GM19397 (cell line): ENCODE results near the gene KCNT1.

Experiments
- ATAC-seq: cut with Tn5 transposase; IDR thresholded peaks from one replicate; pipeline ENCODE4 v1.9.1; 2021; ENCODE audit warnings: mild to moderate bottlenecking, moderate library complexity; ENCODE audit not compliant: unreplicated experiment

Gene KCNT1

GRCh38 chr9:135744333-135745070 is 42.5 kb downstream of the KCNT1 start:
- no peak for ATAC-seq

- no peak for ATAC-seq
Observed at GRCh38 chr9:135745189-135745588, 43.2 kb downstream of the KCNT1 start.

- no peak for ATAC-seq
Observed at GRCh38 chr9:135745686-135746324, 43.8 kb downstream of the KCNT1 start.

GRCh38 chr9:135746565-135746964 is 44.6 kb downstream of the KCNT1 start:
- ATAC-seq: no peak

- ATAC-seq: no peak
Observed at GRCh38 chr9:135747311-135747710, 45.3 kb downstream of the KCNT1 start.

- no peak for ATAC-seq
Observed at GRCh38 chr9:135748676-135749075, 46.7 kb downstream of the KCNT1 start.

- no peak for ATAC-seq
Observed at GRCh38 chr9:135749171-135750045, 47.4 kb downstream of the KCNT1 start.

- no peak for ATAC-seq
Observed at GRCh38 chr9:135750786-135751185, 48.8 kb downstream of the KCNT1 start.

GRCh38 chr9:135751501-135751900 is 49.5 kb downstream of the KCNT1 start:
- no peak for ATAC-seq

GRCh38 chr9:135752281-135753204 is 50.6 kb downstream of the KCNT1 start:
- no peak for ATAC-seq

GRCh38 chr9:135753391-135754105 is 51.6 kb downstream of the KCNT1 start:
- ATAC-seq: no peak

GRCh38 chr9:135756576-135756975 is 54.6 kb downstream of the KCNT1 start:
- no peak for ATAC-seq

- no peak for ATAC-seq
Observed at GRCh38 chr9:135757356-135757755, 55.4 kb downstream of the KCNT1 start.

GRCh38 chr9:135758056-135758455 is 56.1 kb downstream of the KCNT1 start:
- ATAC-seq: no peak

- no peak for ATAC-seq
Observed at GRCh38 chr9:135758870-135759269, 56.9 kb downstream of the KCNT1 start.

GRCh38 chr9:135759676-135760300 is 57.8 kb downstream of the KCNT1 start:
- ATAC-seq: no peak

- ATAC-seq: no peak
Observed at GRCh38 chr9:135760465-135760864, 58.5 kb downstream of the KCNT1 start.

- ATAC-seq: no peak
Observed at GRCh38 chr9:135761150-135761844, 59.3 kb downstream of the KCNT1 start.

- no peak for ATAC-seq
Observed at GRCh38 chr9:135761845-135762168, 59.8 kb downstream of the KCNT1 start.
